Tibial nerve (tissue), 4 donors: ENCODE results near the gene PHKB. TPM values are rescaled to one million over a fixed set of nuclear protein-coding genes. Genes with fewer than 3 reads are reported as not detected.

Source experiments
- DNase-seq, 2 donors: peaks; one replicate each; pipeline ENCODE4 v3.0.0-alpha.2; 2019; ENCODE audit warnings: low spot score in 2 of 2
- H3K27ac ChIP-seq, 4 donors: fragments of 200-600 bp; sonication (generic) in 3 of 4; one replicate each; pipeline ENCODE4 v1.5.1; 2017 to 2019; ENCODE audit warnings: mild to moderate bottlenecking in 1 of 4
- H3K27me3 ChIP-seq, 2 donors: fragments of 200-600 bp; sonication (generic) in 1 of 2; one replicate each; pipeline versions ENCODE4 v1.5.1 to v1.6.0; 2017 to 2019
- H3K36me3 ChIP-seq, 3 donors: fragments of 200-600 bp; sonication (generic); one replicate each; pipeline ENCODE4 v1.5.1; 2018 to 2019
- H3K4me1 ChIP-seq, 4 donors: fragments of 200-600 bp; sonication (generic) in 3 of 4; one replicate each; pipeline ENCODE4 v1.5.1; 2017 to 2019
- H3K4me3 ChIP-seq, 4 donors: fragments of 200-600 bp; sonication (generic) in 3 of 4; one replicate each; pipeline ENCODE4 v1.5.1; 2017 to 2019; ENCODE audit warnings: mild to moderate bottlenecking in 1 of 4, moderate library complexity in 1 of 4
- H3K9me3 ChIP-seq, 4 donors: fragments of 200-600 bp; sonication (generic) in 3 of 4; one replicate each; pipeline ENCODE4 v1.5.1; 2017 to 2019
- CTCF ChIP-seq, 5 experiments: fragments of 200-600 bp in 3 of 5; fragments of 450-650 bp in 2 of 5; sonication (generic) in 3 of 5; IDR thresholded peaks; one replicate each; pipeline ENCODE4 v1.5.1; 2016 to 2019; ENCODE audit warnings: antibody characterized with exemption in 5 of 5, mild to moderate bottlenecking in 3 of 5, moderate library complexity in 2 of 5
- EP300 ChIP-seq, 2 donors: sonication (generic); formaldehyde crosslinking; IDR thresholded peaks; one replicate each; pipeline ENCODE4 v1.6.1; 2017; ENCODE audit warnings: antibody characterized with exemption in 2 of 2, mild to moderate bottlenecking in 1 of 2
- POLR2A ChIP-seq, 2 donors: fragments of 450-650 bp; IDR thresholded peaks; one replicate each; pipeline ENCODE4 v1.6.1; 2017; ENCODE audit warnings: antibody characterized with exemption in 2 of 2, mild to moderate bottlenecking in 2 of 2, moderate library complexity in 2 of 2
- WGBS, 2 donors: methylation state at CpG; one replicate each; pipeline ENCODE4 v1.1.5; 2018; 5-methylcytosine and 5-hydroxymethylcytosine counted together
- total RNA-seq, 4 donors: library from RNA; depleted of rRNA; stranded (reverse); fragments of >200 nt; gene quantifications; one replicate each; pipeline ENCODE4 v1.1.0, GENCODE V29; 2016

Gene PHKB
- total RNA-seq, 4 donors from 2014 or later, result 80.1 to 93.7 (median 82.4) TPM

- no peaks in the 10 kb centered on the region for H3K27me3 ChIP-seq
- H3K4me3 ChIP-seq, result no peak overlapping the region
- 93 to 97% methylated on average over 2 of the region's 2 CpGs for WGBS, 2 donors
Observed at GRCh38 chr16:47611042-47611441, 149.9 kb downstream of the PHKB start.

GRCh38 chr16:47611848-47612493 is 150.8 kb downstream of the PHKB start:
- DNase-seq, result no peak
- TF ChIP-seq CTCF (IDR thresholded peaks at IDR 0.05) (no peak), EP300 (IDR thresholded peaks at IDR 0.05) (no peak), POLR2A (IDR thresholded peaks at IDR 0.05) (no peak)

More at GRCh38 chr16:47611042-47611441, 149.9 kb downstream of the PHKB start:
- TF ChIP-seq EP300 (IDR thresholded peaks at IDR 0.05) (no peak), CTCF (IDR thresholded peaks at IDR 0.05) (no peak), POLR2A (IDR thresholded peaks at IDR 0.05) (no peak)
- no peak overlapping the region for H3K27ac ChIP-seq
- DNase-seq, result no peak
- H3K36me3 ChIP-seq, result peaks cover 0 to 72% (median 0%) of the 10 kb centered on the region in 3 donors
- peaks cover 0 to 3% (median 0%) of the 10 kb centered on the region in 4 donors for H3K9me3 ChIP-seq
- H3K4me1 ChIP-seq, result no peaks in the 10 kb centered on the region

GRCh38 chr16:47612711-47613110 is 151.6 kb downstream of the PHKB start:
- TF ChIP-seq CTCF (IDR thresholded peaks at IDR 0.05) (no peak), EP300 (IDR thresholded peaks at IDR 0.05) (no peak), POLR2A (IDR thresholded peaks at IDR 0.05) (no peak)

More at GRCh38 chr16:47611848-47612493, 150.8 kb downstream of the PHKB start:
- Histone ChIP-seq H3K9me3 (peaks cover 0 to 3% (median 0%) of the 10 kb centered on the region in 4 donors), H3K36me3 (peaks cover 0 to 64% (median 0%) of the 10 kb centered on the region in 3 donors), H3K4me3 (no peak overlapping the region), H3K27ac (no peak overlapping the region), H3K4me1 (no peaks in the 10 kb centered on the region), H3K27me3 (no peaks in the 10 kb centered on the region)
- WGBS, 2 donors, result 87 to 90% methylated on average over 4 of the region's 4 CpGs

GRCh38 chr16:47613251-47613650 is 152.1 kb downstream of the PHKB start:
- TF ChIP-seq EP300 (IDR thresholded peaks at IDR 0.05), result no peak
- no peak for TF ChIP-seq CTCF (IDR thresholded peaks at IDR 0.05)
- TF ChIP-seq POLR2A (IDR thresholded peaks at IDR 0.05), result no peak
- H3K27ac ChIP-seq, result no peak overlapping the region
- DNase-seq, result no peak
- H3K36me3 ChIP-seq, result peaks cover 0 to 51% (median 0%) of the 10 kb centered on the region in 3 donors
- H3K4me1 ChIP-seq, result peaks cover 0 to 10% (median 0%) of the 10 kb centered on the region in 4 donors
- no peaks in the 10 kb centered on the region for H3K27me3 ChIP-seq
- 64 to 65% methylated on average over 1 of the region's 1 CpG for WGBS, 2 donors
- H3K4me3 ChIP-seq, result no peak overlapping the region
- no peaks in the 10 kb centered on the region for H3K9me3 ChIP-seq

More at GRCh38 chr16:47612711-47613110, 151.6 kb downstream of the PHKB start:
- no peaks in the 10 kb centered on the region for H3K9me3 ChIP-seq
- WGBS, 2 donors, result 95 to 98% methylated on average over 2 of the region's 2 CpGs
- H3K4me1 ChIP-seq, result peaks cover 0 to 5% (median 0%) of the 10 kb centered on the region in 4 donors
- H3K36me3 ChIP-seq, result peaks cover 0 to 57% (median 0%) of the 10 kb centered on the region in 3 donors
- no peaks in the 10 kb centered on the region for H3K27me3 ChIP-seq
- no peak overlapping the region for H3K4me3 ChIP-seq
- DNase-seq, result no peak
- H3K27ac ChIP-seq, result no peak overlapping the region

GRCh38 chr16:47617732-47618131 is 156.6 kb downstream of the PHKB start:
- Histone ChIP-seq H3K27me3 (no peaks in the 10 kb centered on the region), H3K36me3 (peaks cover 0 to 22% (median 0%) of the 10 kb centered on the region in 3 donors), H3K9me3 (no peaks in the 10 kb centered on the region), H3K4me1 (peaks cover 0 to 12% (median 0%) of the 10 kb centered on the region in 4 donors), H3K4me3 (no peak overlapping the region), H3K27ac (no peak overlapping the region)
- WGBS, 2 donors, result 58 to 64% methylated on average over 3 of the region's 3 CpGs
- TF ChIP-seq EP300 (IDR thresholded peaks at IDR 0.05) (no peak), CTCF (IDR thresholded peaks at IDR 0.05) (no peak), POLR2A (IDR thresholded peaks at IDR 0.05) (no peak)
- DNase-seq, result no peak
